Dermis microvascular lymphatic vessel endothelial cell (primary cell): ENCODE results near the gene IL10RA. TPM values are rescaled to one million over a fixed set of nuclear protein-coding genes. Genes with fewer than 3 reads are reported as not detected.
"Not testable (repeated sequence)": the region's sequence is repeated elsewhere in the genome, so short reads cannot be mapped to it uniquely, and the experiment has no call there.

ENCODE experiments used
- DNase-seq, 2 donors: peaks; one replicate each; pipeline versions ENCODE4 v3.0.0 to v3.0.0-alpha.2; 2010; ENCODE audit warnings: low read depth in 2 of 2
- total RNA-seq: library from RNA; depleted of rRNA; stranded (reverse); fragments of >200 nt; gene quantifications from 2 replicates; pipeline ENCODE4 v1.2.1, GENCODE V29; 2014

IL10RA gene
- total RNA-seq: 0.25 TPM in 1 of 2 replicates, not detected in the other

- DNase-seq: peak in 1 of 2 donors; percentile 64
These were observed at the start of gene IL10RA for GRCh38 chr11:117985953-117986887. IL10RA (plus strand) TSS chr11:117986394; CDS start chr11:117986468, 74 bp downstream.

GRCh38 chr11:117936973-117937372, 49.2 kb upstream of the IL10RA start:
- DNase-seq: no peak

- no peak for DNase-seq
These were observed 45.5 kb upstream of the IL10RA start for GRCh38 chr11:117940736-117941135.

- no peak for DNase-seq
These were observed 45.0 kb upstream of the IL10RA start for GRCh38 chr11:117941163-117941707.

GRCh38 chr11:117941976-117942654, 44.1 kb upstream of the IL10RA start:
- DNase-seq: no peak

- no peak for DNase-seq
These were observed 41.6 kb upstream of the IL10RA start for GRCh38 chr11:117944554-117944953.

GRCh38 chr11:117945047-117945810, 41.0 kb upstream of the IL10RA start:
- DNase-seq: peak in 1 of 2 donors; percentile 29

GRCh38 chr11:117946156-117946841, 39.9 kb upstream of the IL10RA start:
- no peak for DNase-seq

- DNase-seq: peak; percentile 78 to 87
These were observed 39.2 kb upstream of the IL10RA start for GRCh38 chr11:117946842-117947526.

GRCh38 chr11:117947751-117948150, 38.4 kb upstream of the IL10RA start:
- not testable (repeated sequence) for DNase-seq

- DNase-seq: not testable (repeated sequence)
These were observed 37.7 kb upstream of the IL10RA start for GRCh38 chr11:117948466-117948865.

GRCh38 chr11:117949062-117949461, 37.1 kb upstream of the IL10RA start:
- no peak for DNase-seq

GRCh38 chr11:117950301-117950700, 35.9 kb upstream of the IL10RA start:
- no peak for DNase-seq

- no peak for DNase-seq
These were observed 34.9 kb upstream of the IL10RA start for GRCh38 chr11:117950993-117951961.

GRCh38 chr11:117953024-117953671, 33.0 kb upstream of the IL10RA start:
- no peak for DNase-seq

GRCh38 chr11:117958949-117959348, 27.2 kb upstream of the IL10RA start:
- DNase-seq: no peak

GRCh38 chr11:117959438-117960149, 26.6 kb upstream of the IL10RA start:
- DNase-seq: no peak

GRCh38 chr11:117960406-117960805, 25.8 kb upstream of the IL10RA start:
- no peak for DNase-seq
